Thoracic aorta (tissue), 2 donors: Measurements from ENCODE around the gene VDR. TPM values are rescaled to one million over a fixed set of nuclear protein-coding genes. Genes with fewer than 3 reads are reported as not detected.

ENCODE experiments used
- ATAC-seq: fragments of 150-250 bp; one replicate; pipeline ENCODE4 v1.8.0; 2017; ENCODE audit warnings: low read depth; ENCODE audit not compliant: insufficient number of reproducible peaks, low FRiP score
- DNase-seq: peaks from one replicate; pipeline ENCODE4 v3.0.0-alpha.2; 2020; ENCODE audit warnings: low spot score
- H3K27ac ChIP-seq, 2 donors: fragments of 200-600 bp; sonication (generic); 1 replicate in 1 of 2; 2 replicates in 1 of 2; pipeline ENCODE4 v1.5.1; 2016; ENCODE audit warnings: mild to moderate bottlenecking in 2 of 2, moderate library complexity in 2 of 2
- H3K27me3 ChIP-seq: fragments of 200-600 bp; sonication (generic); replicated peaks from 2 replicates; pipeline ENCODE4 v1.6.0; 2016; ENCODE audit warnings: mild to moderate bottlenecking; ENCODE audit not compliant: insufficient read depth
- H3K36me3 ChIP-seq: fragments of 200-600 bp; sonication (generic); one replicate; pipeline ENCODE4 v1.5.1; 2016
- H3K4me1 ChIP-seq, 2 donors: fragments of 200-600 bp; sonication (generic); 1 replicate in 1 of 2; 2 replicates in 1 of 2; pipeline versions ENCODE4 v1.5.1 to v1.6.0; 2016; ENCODE audit warnings: low read depth in 2 of 2, mild to moderate bottlenecking in 1 of 2; ENCODE audit not compliant: control insufficient read depth in 1 of 2
- H3K4me3 ChIP-seq: fragments of 200-600 bp; sonication (generic); 2 replicates; pipeline ENCODE4 v1.5.1; 2016; ENCODE audit warnings: mild to moderate bottlenecking
- H3K9me3 ChIP-seq: fragments of 200-600 bp; sonication (generic); 2 replicates; pipeline ENCODE4 v1.5.1; 2016
- CTCF ChIP-seq: fragments of 200-600 bp; sonication (generic); IDR thresholded peaks from one replicate; pipeline ENCODE4 v1.5.1; 2019; ENCODE audit warnings: antibody characterized with exemption
- total RNA-seq, 2 donors: library from RNA; depleted of rRNA; stranded (reverse); fragments of >200 nt; gene quantifications; one replicate each; pipeline versions ENCODE4 v1.1.0 to v1.2.3, GENCODE V29; 2016

Gene VDR
- total RNA-seq, 2 donors from 2014 or later: 6.8 to 10.3 TPM

DNA sequence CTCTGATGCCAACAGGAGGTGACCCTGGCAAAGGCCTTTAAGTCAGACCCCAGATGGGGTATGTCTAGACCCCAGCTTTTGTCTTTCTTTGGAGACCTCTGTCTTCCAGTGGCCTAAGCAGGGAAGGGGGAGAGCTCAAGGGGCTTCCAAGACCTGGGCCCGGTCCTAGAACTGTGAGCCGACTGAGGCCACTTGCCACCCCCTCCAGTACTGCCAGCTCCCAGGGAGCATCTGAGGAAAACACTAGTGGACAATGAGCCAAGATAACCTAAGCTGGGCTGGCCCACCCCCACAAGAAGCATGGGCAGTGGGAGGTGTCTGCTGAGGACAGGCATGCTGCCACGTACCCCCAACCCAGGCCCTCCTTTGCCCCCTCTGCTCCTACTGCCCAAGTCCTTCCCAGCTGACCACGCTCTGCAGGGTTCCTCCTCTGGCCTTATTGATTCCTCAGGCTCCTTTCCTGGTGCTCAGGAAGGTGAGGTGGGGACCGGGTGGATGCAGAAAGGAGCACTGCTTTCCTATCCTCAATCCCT is 21.1 kb downstream of the VDR start:
- Histone ChIP-seq H3K4me1 (no peaks in the 10 kb centered on the region), H3K9me3 (no peaks in the 10 kb centered on the region), H3K27ac (no peak overlapping the region), H3K27me3 (no peaks in the 10 kb centered on the region), H3K36me3 (no peaks in the 10 kb centered on the region), H3K4me3 (no peak overlapping the region)
- TF ChIP-seq CTCF: no peak
- DNase-seq (no peak), ATAC-seq (no peak)

- no peaks in the 10 kb centered on the region for H3K9me3 ChIP-seq
- H3K27ac ChIP-seq: no peak overlapping the region
- H3K4me1 ChIP-seq: no peaks in the 10 kb centered on the region
- TF ChIP-seq CTCF: no peak
- no peak for ATAC-seq
- no peak overlapping the region for H3K4me3 ChIP-seq
- DNase-seq: no peak
- H3K36me3 ChIP-seq: no peaks in the 10 kb centered on the region
- no peaks in the 10 kb centered on the region for H3K27me3 ChIP-seq
These were observed 21.8 kb downstream of the VDR start for GRCh38 chr12:47882781-47883546.

DNA sequence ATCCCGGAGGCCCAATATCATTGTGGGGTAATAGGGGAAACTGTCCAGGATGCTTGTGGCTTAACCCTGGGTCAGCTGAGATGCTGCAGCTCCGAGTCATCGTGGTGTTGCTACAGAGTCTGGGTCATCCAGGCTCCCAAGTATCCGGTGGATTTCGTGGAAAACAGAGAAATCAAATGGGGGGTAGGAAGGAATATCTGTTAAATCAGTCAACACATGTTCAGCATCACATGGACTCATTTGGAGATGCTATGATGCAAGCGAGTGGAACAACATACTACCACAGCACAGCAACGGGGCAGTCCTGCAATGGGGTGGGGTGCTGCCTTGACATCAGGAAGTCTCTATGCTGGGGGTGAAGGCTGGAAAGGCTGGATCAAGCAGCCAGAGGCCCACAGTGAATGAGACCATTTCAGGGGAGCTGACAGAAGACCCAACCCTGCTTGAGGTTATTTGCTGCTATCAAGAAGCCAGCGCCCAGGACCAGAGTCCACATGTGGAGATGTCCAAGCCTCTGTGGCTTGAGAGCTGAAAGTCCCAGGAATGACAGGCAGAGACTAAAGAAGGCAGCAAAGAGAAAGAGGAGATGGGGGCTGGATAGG is 22.9 kb downstream of the VDR start:
- H3K4me1 ChIP-seq: no peaks in the 10 kb centered on the region
- no peak overlapping the region for H3K4me3 ChIP-seq
- H3K27ac ChIP-seq: no peak overlapping the region
- peak; percentile 4 for ATAC-seq
- H3K27me3 ChIP-seq: no peaks in the 10 kb centered on the region
- TF ChIP-seq CTCF: no peak
- DNase-seq: no peak
- H3K36me3 ChIP-seq: no peaks in the 10 kb centered on the region
- H3K9me3 ChIP-seq: no peaks in the 10 kb centered on the region

DNA sequence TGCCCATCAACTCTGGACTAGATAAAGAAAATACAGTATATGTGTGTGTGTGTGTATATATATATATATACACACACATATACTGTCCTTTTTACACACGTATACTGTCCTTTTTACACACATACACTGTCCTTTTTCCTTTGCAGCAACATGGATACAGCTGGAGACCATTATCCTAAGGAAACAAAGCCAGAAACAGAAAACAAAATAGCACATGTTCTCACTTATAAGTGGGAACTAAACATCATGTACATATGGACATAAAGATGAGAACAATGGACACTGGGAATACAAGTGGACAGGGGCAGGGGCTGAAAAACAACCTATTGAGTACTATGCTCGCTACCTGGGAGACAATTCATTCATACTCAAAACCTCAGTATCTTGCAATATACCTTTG is 23.7 kb downstream of the VDR start:
- Histone ChIP-seq H3K4me1 (no peaks in the 10 kb centered on the region), H3K9me3 (no peaks in the 10 kb centered on the region), H3K4me3 (no peak overlapping the region), H3K27me3 (no peaks in the 10 kb centered on the region), H3K27ac (no peak overlapping the region), H3K36me3 (no peaks in the 10 kb centered on the region)
- no peak for TF ChIP-seq CTCF
- DNase-seq: no peak
- no peak for ATAC-seq

DNA sequence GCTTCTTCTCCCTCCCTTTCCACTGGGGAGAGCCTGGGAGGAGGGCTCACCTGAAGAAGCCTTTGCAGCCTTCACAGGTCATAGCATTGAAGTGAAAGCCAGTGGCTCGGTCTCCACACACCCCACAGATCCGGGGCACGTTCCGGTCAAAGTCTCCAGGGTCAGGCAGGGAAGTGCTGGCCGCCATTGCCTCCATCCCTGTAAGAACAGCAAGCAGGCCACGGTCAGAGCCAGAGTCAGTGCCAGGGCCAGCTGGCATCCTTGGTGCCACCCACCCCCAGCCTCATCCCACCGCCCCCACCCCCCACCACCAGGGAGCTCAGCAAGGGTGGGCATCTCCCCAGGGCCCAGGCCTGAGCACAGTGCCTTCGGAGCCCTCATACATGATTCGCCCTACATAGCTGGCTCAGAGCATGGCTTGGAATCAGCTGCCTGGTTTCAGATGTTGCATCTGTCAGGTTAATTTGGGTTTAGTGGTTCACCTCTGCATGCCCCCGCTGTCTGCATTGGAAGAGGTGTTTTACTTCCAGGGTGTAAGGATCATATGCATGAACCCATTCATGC is 25.8 kb downstream of the VDR start:
- ATAC-seq (no peak), DNase-seq (no peak)
- Histone ChIP-seq H3K4me1 (no peaks in the 10 kb centered on the region), H3K36me3 (no peaks in the 10 kb centered on the region), H3K27ac (no peak overlapping the region), H3K4me3 (no peak overlapping the region), H3K9me3 (no peaks in the 10 kb centered on the region), H3K27me3 (no peaks in the 10 kb centered on the region)
- TF ChIP-seq CTCF: no peak
